Nucleus accumbens (tissue), 56 donors: ENCODE measurements around the gene CPSF4L.

Experiments used
- DNase-seq, 56 donors: peaks; one replicate each; lab custom pipeline; 2025; lab: John Stamatoyannopoulos, UW

The CPSF4L gene

GRCh38 chr17:73208139-73208827 lies 53.4 kb downstream of the CPSF4L start:
- DNase-seq: no peak

GRCh38 chr17:73205459-73205961 lies 56.2 kb downstream of the CPSF4L start:
- DNase-seq: no peak

- DNase-seq: no peak
Measured at GRCh38 chr17:73203788-73204479, 57.7 kb downstream of the CPSF4L start.

GRCh38 chr17:73203135-73203787 lies 58.4 kb downstream of the CPSF4L start:
- no peak for DNase-seq

- no peak for DNase-seq
Measured at GRCh38 chr17:73201215-73202069, 60.2 kb downstream of the CPSF4L start.

- no peak for DNase-seq
Measured at GRCh38 chr17:73200476-73200875, 61.2 kb downstream of the CPSF4L start.

GRCh38 chr17:73199751-73200317 lies 61.8 kb downstream of the CPSF4L start:
- no peak for DNase-seq

GRCh38 chr17:73198930-73199260 lies 62.8 kb downstream of the CPSF4L start:
- DNase-seq: no peak
